Measurements from ENCODE around the gene OSBPL5.

- TF ChIP-seq CTCF (IDR thresholded peaks at IDR 0.05; ENCODE audit: low read depth, low read length) (no peak), EZH2phosphoT487 (IDR thresholded peaks at IDR 0.05; ENCODE audit: low read depth) (no peak)
Measured at GRCh38 chr11:3115321-3115720, 49.8 kb downstream of the OSBPL5 start.
